ENCODE data around the gene SPRY4.
"Not testable (repeated sequence)": the region's sequence is repeated elsewhere in the genome, so short reads cannot be mapped to it uniquely, and the experiment has no call there.

Gene SPRY4

DNA sequence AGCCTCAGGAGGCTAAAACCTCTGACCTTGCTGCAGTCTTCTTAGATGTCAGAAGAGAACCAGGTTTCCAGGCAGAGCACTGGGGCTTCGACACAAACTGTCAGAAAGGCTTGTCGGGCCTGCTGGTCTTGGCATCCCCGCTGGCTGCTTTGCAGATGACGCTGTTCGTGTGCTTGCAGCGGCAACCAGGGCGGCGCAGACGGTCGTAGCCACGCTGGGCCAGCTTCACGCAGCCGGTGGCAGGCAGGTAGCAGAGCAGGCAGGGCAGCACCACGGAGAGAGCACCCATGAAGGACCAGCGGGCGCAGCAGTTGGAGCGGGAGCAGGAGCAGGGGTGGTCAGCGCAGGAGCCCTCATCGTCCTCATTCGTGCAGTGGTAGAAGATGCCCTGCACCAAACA is 10.7 kb downstream of the SPRY4 start:
- no peak for DNase-seq

DNA sequence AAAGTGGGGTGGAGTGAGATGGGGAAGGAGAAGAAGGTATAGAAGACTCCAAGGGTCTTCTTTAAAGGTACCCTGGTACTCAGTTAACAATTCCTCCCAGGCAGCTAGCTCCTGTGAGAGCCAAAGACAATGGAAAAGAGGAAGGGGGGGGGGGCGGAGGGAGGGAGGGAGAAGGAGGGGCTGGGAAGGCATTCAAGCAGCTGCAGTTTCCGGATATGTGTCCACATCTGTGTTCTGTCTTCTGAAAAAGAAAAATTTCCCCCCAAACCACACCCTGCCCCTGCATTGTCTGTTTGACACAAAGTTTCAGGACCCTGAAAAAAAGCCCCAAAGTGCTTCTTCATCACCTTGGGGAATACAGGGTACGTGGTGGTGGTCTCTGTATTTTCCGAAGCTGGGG is 11.1 kb downstream of the SPRY4 start:
- DNase-seq, result no peak

DNA sequence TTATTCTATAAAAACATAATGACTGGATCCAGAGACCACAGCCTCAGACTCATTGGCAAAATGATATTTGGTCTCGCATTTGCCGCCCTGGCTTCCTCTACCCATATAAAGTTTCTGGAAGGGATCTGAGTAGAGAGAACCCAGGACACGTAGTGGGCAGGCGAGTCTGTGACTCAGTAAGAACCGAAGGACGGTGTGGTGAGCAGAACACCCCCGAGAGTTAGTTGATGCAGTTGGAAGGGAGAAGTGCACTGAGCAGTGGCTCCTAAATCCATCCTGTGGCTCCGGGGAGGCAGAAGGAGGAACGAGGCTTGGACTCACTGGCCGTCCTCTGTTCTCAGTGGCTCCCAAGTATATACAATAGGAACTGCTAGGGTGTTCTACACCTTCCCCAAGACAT is 11.5 kb downstream of the SPRY4 start:
- DNase-seq, result no peak

DNA sequence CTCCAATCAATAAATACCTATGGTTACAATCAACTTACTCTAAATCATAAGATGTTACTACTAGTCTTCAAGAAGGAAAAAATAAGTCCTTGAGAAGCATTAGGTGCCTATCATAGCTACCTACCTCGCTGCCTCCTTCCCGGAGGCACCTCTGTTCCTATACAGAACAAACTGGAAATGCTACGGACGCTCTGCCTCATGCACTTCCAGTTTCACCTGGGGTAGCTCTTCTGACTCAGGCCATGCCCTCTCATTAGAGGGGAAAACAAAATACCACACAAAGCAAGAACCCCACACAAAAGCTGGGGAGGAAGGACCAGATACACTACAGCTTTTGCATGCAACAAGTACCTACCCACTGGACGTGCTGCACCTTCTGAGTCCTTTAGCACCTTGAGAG is 12.4 kb downstream of the SPRY4 start:
- no peak for DNase-seq

DNA sequence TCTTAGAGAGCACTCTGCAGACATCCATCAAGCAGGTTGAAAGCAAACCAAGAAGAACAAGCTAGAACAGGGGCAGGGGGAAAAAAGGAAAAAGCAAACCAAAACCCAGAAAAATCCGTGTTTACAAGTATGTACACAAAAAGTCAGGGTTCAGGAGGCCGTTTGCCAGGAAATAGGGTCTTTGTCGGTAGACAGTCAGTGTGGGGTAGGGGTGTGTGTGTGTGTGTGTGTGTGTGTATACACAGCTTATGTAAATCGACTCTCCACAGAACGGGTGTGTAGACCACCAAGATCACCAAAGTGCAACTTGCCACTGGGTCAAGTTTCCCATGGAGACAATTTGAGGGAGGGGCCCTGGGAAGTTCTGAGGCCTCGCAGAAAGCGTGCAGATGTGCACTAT is 13.1 kb downstream of the SPRY4 start:
- no peak for DNase-seq

DNA sequence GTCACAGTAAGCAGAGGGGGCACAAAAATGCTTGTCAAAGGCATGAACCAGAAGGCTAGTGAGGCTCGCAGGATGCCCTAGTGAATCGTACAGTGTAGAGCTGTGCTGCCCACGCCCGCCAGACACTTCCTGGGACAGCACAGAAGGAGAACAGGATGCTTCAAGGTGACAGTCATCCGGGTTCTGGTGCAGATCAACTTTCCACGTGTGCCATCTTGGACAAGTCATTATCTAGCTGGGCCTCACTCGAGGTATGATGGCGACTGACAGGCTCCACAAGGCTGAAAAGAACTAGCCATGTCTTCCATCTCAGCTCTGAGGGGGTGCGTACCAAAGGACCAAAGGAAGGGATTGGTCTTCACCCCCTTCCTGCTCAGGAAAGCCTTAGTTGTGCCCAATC is 14.0 kb downstream of the SPRY4 start:
- DNase-seq, result no peak

DNA sequence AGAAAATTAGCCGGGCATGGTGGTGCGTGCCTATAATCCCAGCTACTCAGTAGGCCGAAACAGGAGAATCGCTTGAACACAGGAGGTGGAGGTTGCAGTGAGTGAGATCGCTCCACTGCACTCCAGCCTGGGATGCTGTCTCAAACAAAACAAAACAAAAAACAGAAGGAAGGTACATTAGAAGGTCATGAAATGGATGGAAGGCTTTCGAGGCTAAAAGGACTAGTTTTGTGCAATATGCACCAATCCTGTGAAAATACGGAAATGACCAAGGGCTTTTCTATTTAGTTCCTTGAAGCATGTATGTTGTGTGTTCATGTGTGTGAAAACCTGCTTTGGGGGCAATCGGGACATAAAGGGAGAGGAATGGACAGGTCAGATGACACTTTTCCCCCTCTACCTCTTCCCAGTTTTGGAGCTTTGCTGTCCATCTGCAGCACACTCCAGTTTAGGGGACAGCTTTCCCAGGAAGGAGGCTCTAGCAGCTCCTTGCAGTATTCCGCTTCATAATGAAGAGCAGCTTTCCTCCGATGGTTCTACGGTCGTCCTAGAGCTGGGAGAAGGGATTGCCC is 15.0 kb downstream of the SPRY4 start:
- no peak for DNase-seq

DNA sequence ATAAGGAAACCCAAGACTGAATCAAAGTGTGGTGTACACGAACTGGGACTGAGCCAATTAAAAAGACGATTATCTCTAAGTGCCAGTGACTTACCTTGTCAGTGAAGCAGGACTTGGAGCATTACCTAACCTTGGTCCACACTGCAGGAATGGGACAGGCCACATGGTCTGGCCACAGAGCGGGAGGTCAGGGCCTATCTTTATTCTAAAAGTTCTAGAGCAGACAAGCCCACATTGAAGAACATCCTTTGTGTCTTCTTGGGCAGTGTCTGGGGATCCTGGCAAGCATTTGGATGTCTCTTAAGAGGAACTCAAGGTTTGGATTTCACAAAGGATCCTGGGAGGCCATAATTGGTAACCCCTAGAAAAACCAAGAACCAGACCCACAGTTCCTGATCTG is 16.5 kb downstream of the SPRY4 start:
- no peak for DNase-seq

DNA sequence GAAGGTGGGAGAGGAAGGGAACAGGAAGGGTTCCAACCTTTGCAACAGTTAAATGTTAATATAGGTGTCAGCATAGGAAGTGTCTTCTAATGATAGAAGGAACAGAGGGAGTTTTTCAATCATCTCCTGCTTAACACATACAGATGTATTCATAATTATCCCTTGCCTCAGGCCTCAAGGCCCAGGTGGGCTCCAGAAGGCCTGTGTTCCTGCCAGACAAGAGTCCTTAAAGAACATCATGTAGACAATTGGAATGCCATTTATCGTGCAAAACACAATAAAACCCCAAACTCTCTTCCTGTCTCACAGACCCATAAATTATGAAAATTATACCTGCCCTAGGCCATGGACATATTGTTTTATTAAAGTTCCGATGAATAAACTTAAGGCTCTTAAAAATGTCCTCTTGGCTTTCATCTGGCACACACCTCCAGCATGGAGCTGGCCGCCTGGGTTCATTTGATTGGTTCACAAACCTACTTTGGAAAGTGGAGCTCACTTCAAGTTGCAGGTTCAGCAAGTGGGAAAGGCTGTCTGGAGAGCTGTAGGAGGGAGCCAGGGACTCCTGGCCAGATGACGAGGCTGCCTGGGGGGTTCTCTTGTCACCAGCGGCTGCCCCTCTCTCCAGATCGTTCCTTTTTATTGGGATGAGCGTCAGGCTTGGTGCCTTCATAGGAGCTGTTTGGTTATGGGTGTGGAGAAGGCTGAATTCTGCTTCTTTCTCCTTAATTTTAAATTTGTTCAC is 17.5 kb downstream of the SPRY4 start:
- DNase-seq, result no peak

DNA sequence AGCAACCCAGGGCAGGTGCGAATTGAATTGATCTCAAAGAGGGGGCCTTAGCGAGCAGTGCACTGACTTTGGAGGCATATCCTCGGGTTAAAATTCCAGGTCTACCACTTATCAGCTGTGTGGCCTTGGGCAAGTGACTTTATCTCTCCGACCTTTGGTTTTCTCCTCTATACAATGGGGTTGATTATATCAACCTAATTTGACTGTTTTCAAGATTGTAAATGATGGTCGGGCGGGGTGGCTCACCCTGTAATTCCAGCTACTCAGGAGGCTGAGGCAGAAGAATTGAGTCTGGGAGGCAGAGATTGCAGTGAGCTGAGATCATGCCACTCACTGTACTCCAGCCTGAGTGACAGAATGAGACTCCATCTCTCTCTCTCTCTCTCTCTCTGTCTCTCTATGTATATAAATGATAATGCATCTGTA is 18.7 kb downstream of the SPRY4 start:
- no peak for DNase-seq

DNA sequence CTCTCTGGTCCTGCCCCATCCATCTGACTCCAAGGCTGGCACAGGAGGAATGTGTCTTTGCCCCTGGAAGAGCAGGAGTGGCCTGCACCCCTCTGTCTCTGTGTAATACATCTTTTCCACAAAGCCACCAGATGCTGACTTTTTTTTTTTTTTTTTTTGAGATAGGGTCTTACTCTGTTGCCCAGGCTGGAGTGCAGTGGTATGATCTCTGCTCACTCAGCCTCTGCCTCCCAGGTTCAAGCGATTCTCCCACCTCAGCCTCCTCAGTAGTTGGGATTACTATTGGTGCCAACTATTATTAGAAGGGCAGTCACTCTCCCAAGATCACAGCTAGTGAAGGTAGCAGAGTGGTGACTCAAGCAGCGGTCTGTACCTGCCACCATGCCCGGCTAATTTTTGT is 19.6 kb downstream of the SPRY4 start:
- no peak for DNase-seq

DNA sequence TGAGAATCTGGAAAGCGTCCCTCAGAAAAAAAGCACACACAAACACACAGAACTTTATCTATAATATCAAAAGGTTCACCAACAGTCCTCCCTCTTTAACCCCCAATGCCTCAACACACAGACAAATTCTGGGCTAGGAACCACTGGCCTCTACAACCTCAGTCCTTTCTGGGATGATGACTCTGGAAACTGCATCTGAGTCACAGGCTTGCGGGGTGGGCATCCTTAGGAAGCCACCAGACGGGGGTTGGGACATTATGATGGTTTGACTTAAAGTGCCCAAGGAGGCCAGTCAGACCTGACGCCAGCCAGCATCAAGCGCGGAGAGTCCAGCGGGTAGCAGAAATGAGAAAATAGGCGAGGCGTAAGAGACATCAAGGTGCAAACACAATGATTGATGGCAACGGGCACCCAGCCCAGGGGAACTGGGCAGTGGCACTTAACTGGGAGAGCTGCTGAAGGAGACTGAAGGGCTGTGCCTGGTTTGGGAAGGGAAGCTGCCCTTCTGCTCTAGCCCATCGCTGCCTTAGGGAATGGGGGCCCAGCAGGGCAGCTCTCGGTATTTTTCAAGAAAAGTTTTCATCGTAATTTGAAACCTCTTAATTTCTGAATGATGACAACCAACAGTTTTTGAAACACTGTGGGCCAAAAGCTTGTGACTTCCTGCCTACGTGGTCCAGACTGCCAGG is 20.7 kb downstream of the SPRY4 start:
- no peak for DNase-seq

DNA sequence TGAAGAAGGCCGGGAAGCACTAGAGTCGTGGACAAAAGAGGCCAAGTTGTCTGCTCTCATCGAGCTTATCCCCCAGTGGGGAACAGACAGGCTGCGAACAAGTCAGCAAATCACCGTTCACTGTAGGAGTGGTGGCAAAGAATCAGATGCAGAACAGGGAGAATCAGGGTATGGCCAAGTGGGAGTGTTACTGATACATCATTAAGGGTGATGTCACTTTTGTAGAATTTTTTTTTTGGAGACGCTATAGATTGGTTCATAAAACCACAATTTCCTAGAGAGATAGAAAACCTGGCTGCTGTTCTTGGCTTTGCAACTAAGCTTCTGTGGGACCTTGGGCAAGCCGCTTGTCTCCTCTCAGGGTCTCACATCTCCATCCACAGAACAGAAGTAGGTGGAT is 21.3 kb downstream of the SPRY4 start:
- DNase-seq, result no peak

DNA sequence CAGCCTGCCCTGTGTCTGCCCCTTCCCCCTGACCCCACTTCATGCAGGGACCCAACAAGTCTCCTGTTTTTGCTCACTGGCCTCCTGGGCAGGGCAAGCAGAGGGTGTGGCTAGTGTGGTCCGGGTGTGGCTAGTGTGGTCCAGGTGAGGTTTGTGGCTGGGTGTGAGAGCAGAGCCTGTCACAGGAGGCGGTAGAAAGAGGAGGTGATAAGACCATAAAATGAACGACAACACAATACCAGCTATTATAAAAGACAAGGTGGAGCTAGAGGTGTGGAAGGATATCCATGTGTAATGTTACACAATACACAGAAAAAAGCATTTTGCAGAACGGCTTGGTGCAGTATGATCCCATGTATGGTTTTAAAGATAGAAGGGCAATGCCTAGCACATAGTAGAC is 23.3 kb downstream of the SPRY4 start:
- DNase-seq, result no peak

DNA sequence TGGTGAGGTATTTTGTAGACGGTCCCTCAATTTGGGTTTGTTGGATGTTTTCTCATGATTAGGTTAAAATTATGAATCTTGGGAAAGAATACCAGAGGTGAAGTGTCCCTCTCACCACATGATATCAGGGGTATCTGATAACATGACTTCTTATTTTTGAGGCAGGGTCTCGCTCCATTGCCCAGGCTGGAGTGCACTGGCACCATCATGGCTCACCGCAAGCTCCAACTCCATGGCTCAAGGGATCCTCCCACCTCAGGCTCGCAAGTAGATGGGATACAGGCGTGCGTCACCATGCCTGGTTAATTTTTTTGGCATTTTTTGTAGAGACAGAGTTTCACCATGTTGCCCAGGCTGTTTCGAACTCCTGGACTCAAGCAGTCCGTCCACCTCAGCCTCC is 24.1 kb downstream of the SPRY4 start:
- no peak for DNase-seq

DNA sequence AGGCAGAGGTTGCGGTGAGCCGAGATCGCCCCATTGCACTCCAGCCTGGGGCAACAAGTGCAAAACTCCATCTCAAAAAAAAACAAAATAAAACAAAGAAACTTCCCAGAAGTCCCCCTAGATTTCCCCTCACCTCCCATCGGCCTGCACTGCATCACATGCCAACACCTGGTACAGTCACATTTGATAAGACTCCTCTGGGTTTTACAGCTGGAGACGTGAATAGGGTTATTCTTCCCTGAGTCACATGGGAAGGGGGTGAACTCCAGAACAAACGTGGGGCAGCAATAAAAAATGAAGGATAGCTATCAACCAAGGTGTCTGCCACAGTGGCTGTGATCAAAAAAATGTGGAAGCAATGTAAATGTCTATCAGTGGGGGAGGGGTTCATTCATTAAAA is 26.0 kb downstream of the SPRY4 start:
- DNase-seq, result no peak

DNA sequence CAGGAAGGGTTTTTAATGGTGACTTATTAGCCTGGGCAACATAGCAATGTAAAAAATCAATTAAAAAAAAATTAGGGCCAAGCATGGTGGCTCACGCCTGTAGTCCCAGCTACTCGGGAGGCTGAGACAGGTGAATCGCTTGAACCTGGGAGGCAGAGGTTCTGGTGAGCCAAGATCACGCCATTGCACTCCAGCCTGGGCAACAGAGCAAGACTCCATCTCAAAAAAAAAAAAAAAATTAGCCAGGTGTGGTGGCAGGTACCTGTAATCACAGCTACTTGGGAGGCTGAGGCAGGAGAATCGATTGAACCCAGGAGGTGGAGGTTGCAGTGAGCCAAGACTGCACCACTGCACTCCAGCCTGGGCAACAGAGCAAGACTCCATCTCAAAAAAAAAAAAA is 27.0 kb downstream of the SPRY4 start:
- not testable (repeated sequence) for DNase-seq

DNA sequence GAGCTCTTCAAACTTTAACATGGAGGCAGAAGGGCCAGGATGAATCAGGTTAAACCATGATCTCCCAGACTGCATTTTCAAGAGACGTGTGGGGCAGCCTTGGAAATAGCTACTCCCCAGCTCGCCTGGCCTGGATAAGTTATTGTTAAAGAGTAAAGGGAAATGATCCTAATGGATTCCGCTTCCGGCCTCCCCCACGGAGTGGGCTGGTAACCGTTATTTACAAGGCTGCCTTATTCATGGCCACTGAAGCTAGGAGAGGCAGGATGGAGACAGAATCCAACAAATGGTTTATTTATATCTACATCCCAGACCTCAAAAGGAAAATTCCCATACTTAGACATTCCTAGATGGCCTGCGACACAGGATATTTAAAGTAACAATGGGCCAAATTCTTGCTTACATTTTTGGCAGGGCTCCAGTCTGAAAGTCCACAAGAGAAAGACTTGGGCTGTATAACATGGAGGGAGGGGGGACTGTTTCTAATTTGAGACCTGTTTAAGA is 27.9 kb downstream of the SPRY4 start:
- DNase-seq, result no peak

DNA sequence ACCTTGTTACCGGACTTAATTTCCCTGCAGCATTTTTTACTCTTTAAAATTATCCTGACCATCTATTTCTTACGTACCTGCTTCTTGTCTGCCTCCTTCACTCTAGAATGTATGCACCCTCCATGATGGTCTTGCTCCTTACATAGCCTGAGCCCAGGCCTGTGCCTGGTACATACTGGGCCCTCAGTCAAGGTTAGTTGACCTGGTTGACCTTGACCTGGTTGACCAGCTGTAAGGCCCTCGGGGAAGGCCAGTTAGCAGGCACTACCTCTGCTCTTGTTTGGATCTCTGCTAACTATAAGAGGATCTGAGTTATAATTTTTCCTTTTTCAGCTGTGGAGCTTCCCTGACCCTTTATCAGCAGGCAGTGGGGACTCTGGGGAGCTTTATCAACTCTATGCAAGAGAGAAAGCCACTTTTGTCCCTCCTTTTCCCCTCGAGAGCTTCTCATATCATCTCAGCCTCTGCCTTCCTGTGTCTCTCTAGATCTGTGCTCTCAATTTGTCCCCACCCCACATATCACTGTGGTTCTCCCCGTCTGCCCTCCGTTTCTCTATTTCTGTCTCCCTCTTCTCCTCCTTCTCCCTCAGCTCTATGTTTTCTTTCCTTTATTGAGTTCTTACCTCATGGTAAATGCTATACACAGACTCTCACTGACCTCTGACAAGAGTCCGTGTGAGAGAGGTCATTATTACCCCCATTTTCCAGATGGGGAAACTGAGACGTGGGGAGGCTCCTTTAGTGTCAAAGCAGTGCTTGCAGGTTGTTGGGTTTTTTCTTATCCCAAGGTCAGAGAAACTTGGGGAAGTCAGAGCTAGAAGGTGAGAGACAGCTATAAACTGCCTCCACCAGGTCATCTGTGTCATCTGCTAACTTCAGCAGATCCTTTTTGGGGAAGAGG is 28.6 kb downstream of the SPRY4 start:
- DNase-seq, result no peak

DNA sequence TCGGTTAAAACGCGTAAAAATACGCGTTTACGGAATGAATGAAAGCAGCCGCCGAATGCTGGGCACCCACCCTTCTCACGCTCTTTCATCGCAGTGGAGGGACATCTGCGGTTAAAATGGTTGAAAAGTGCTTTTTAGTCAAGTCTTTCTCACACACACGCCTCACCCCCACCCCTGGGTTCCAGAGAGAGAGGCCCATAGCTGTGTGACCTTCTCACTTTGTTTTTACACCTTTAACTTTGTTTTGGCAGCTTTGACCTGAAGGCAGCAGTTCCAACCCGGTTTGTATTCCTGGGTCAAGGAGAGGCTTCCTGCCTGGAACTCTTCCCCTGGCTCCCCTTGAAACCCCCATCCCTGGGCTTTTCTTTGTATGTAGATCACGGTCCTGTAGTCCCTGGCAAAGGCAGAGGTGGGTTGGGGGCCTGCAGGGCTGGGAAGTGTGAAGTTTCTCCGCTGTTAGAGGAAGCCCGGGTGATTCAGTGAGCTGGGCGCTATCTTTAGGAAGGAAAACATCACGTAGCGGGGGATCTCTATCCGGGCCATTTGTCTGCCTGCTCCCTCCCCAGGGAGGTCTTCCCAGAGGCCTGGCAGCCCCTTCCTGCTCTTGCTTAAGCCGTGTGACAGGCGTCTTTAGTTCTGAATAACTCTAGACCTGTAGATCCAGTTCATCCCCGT is 29.6 kb downstream of the SPRY4 start:
- no peak for DNase-seq

DNA sequence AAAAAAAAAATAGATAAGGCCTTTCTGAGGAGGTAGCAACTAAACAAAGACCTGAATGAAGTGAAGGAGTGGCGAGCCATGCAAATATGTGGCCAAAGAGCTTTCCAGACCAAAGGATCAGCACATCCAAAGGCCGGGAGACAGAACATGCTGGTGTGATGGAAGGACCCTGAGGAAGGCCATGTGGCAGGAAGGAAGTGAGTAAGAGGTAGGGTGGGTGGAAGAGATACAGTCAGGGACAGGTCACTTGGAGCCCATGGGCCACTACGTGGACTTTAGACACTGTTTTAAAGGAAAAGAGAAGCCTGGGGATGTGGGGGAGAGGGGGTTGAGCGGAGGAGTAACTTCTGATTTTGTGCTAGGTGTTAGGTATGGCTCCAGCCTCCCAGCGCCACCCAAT is 31.3 kb downstream of the SPRY4 start:
- DNase-seq, result no peak

DNA sequence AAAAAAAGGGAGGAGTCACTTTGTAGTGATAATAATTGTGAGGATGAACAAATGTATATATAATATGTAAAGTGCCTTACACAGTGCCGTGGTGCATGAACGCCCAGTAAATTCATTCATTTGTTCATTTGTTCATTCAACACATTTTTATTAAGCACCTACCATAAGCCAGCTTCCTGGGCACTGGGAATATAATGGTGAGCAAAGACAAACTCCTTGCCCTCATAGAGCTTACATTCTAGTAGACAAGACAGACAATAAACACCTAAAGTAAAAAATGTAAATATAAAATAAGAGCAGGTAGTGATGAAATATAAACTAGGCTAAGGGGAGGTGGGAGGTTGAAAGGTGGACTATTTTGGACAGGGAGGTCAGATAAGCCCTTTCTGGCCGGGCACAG is 32.0 kb downstream of the SPRY4 start:
- no peak for DNase-seq

DNA sequence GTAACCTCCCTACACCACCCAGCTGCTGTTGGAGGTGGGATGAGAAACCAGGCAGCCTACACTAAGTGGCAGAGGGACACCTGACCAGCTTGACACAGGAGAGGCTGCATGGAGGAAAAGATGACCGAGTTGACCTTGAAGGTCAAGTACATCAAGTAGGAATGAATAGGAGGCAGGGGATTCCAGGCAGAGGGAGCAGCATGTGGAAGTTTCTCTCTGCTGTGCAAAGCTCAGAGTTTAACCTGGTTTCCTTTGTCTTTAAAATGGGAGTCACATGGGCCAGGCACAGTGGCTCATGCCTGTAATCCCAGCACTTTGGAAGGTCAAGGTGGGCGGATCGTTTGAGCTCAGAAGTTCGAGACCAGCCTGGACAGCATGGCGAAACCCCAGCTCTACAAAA is 32.6 kb downstream of the SPRY4 start:
- no peak for DNase-seq

Data from NCI-H774 (cell line).